Activated naive CD4-positive, alpha-beta T cell treated with anti-CD3 and anti-CD28 coated beads, Interleukin-2, amount 50 U/mL, for 24 hours (primary cell): ENCODE data around the gene COA4.
"Not testable (repeated sequence)": the region's sequence is repeated elsewhere in the genome, so short reads cannot be mapped to it uniquely, and the experiment has no call there.

Experiments used
- H3K27ac Mint-ChIP-seq: one replicate; pipeline ENCODE4 v1.8.0; 2021; ENCODE audit warnings: mild to moderate bottlenecking, mixed read lengths
- H3K27me3 Mint-ChIP-seq: one replicate; pipeline ENCODE4 v1.8.0; 2021; ENCODE audit warnings: mixed read lengths
- H3K36me3 Mint-ChIP-seq: one replicate; pipeline ENCODE4 v1.8.0; 2021; ENCODE audit warnings: mixed read lengths
- H3K4me1 Mint-ChIP-seq: one replicate; pipeline ENCODE4 v1.8.0; 2021; ENCODE audit warnings: mixed read lengths
- H3K4me3 Mint-ChIP-seq: one replicate; pipeline ENCODE4 v1.8.0; 2021; ENCODE audit warnings: mild to moderate bottlenecking, mixed read lengths
- H3K9me3 Mint-ChIP-seq: one replicate; pipeline ENCODE4 v1.8.0; 2021; ENCODE audit warnings: mixed read lengths

The COA4 gene

GRCh38 chr11:73876424-73877310, at the start of gene COA4, which contains the start of gene PAAF1:
COA4 (minus strand) TSS chr11:73876846; CDS start chr11:73873378, 3,468 bp downstream.
PAAF1 (plus strand) TSS chr11:73876999; CDS start chr11:73877022, 23 bp downstream.
- Mint-ChIP-seq H3K9me3 (no peaks in the 10 kb centered on the region), H3K27me3 (no peaks in the 10 kb centered on the region), H3K4me1 (peaks cover 38% of the 10 kb centered on the region), H3K4me3 (peak within 1 kb of the TSS; percentile 99), H3K36me3 (peaks cover 14% of the 10 kb centered on the region), H3K27ac (peak within 1 kb of the TSS; percentile 99)

DNA sequence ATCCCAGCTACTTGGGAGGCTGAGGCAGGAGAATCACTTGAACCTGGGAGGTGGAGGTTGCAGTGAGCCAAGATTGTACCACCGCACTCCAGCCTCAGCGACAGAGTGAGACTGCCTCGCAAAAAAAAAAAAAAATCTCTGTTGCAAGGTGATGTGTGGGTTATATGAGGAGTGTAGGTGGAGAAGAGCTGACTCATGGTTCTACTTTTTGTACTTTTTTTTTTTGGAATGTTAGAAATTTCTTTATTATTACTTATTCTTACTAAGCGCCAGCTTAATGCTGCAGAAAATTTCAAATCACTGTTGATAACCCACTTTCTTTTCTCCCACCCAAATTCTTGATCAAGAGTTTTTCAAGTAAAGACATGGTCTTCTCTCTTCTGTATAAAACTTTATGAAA, 44.5 kb upstream of the COA4 start:
- H3K9me3 Mint-ChIP-seq: no peaks in the 10 kb centered on the region
- no peaks in the 10 kb centered on the region for H3K27me3 Mint-ChIP-seq

GRCh38 chr11:73916435-73916834, 39.8 kb upstream of the COA4 start:
- H3K36me3 Mint-ChIP-seq: peaks cover 20% of the 10 kb centered on the region

More for the DNA sequence above, 44.5 kb upstream of the COA4 start:
- H3K4me3 Mint-ChIP-seq: no peak overlapping the region
- H3K27ac Mint-ChIP-seq: no peak overlapping the region
- peaks cover 14% of the 10 kb centered on the region for H3K36me3 Mint-ChIP-seq
- H3K4me1 Mint-ChIP-seq: peaks cover 6% of the 10 kb centered on the region

GRCh38 chr11:73914284-73914683, 37.6 kb upstream of the COA4 start:
- Mint-ChIP-seq H3K36me3 (peaks cover 20% of the 10 kb centered on the region), H3K9me3 (no peaks in the 10 kb centered on the region), H3K27ac (no peak overlapping the region), H3K27me3 (no peaks in the 10 kb centered on the region), H3K4me3 (no peak overlapping the region), H3K4me1 (peaks cover 9% of the 10 kb centered on the region)

More at GRCh38 chr11:73916435-73916834, 39.8 kb upstream of the COA4 start:
- H3K27ac Mint-ChIP-seq: no peak overlapping the region
- H3K27me3 Mint-ChIP-seq: no peaks in the 10 kb centered on the region
- no peaks in the 10 kb centered on the region for H3K9me3 Mint-ChIP-seq
- H3K4me3 Mint-ChIP-seq: no peak overlapping the region
- peaks cover 9% of the 10 kb centered on the region for H3K4me1 Mint-ChIP-seq

DNA sequence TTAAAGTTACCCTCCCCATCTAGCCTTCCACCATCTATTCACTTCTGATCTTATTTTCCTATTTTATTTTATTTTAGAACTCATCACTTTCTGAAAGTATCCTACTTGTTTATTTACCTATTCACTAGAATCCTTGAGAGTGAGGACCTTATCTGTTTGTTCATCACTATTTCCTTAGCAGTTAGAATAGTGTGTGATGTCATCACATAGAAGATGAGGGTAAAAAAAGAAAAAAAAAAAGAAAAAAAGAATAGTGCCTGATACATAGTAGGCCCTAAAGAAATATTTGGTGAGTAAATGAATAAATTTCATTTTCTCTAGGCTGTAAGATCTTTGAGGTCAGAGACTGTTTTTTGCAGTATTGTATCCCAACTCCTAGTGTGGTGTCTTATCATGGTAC, 36.8 kb upstream of the COA4 start:
- H3K4me3 Mint-ChIP-seq: no peak overlapping the region
- H3K9me3 Mint-ChIP-seq: no peaks in the 10 kb centered on the region
- H3K36me3 Mint-ChIP-seq: peaks cover 18% of the 10 kb centered on the region
- H3K4me1 Mint-ChIP-seq: peaks cover 9% of the 10 kb centered on the region
- H3K27ac Mint-ChIP-seq: no peak overlapping the region
- H3K27me3 Mint-ChIP-seq: no peaks in the 10 kb centered on the region

DNA sequence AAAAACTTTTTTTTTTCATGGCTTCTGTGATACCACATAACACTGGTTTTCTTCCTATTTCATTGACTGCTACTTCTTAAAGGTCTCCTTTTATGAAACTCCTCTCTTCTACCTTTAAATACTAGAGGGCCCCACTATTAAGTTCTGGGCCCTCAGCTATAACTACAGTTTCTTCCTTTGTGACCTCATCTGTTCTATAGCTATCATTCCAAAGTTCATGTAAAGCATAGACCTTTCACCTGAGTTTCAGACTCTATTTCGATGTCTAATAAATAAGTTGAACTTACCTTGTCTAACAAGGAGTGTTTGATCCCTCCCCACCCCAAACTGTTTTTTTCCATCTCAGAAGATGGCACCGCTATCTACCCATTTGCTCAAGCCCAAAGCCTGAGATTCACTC, 35.4 kb upstream of the COA4 start:
- H3K4me3 Mint-ChIP-seq: no peak overlapping the region
- no peak overlapping the region for H3K27ac Mint-ChIP-seq
- peaks cover 21% of the 10 kb centered on the region for H3K36me3 Mint-ChIP-seq
- H3K9me3 Mint-ChIP-seq: no peaks in the 10 kb centered on the region
- H3K4me1 Mint-ChIP-seq: peaks cover 9% of the 10 kb centered on the region
- no peaks in the 10 kb centered on the region for H3K27me3 Mint-ChIP-seq

- H3K36me3 Mint-ChIP-seq: peaks cover 14% of the 10 kb centered on the region
- H3K27ac Mint-ChIP-seq: no peak overlapping the region
- no peaks in the 10 kb centered on the region for H3K4me1 Mint-ChIP-seq
- H3K4me3 Mint-ChIP-seq: no peak overlapping the region
- no peaks in the 10 kb centered on the region for H3K27me3 Mint-ChIP-seq
- no peaks in the 10 kb centered on the region for H3K9me3 Mint-ChIP-seq
Observed at GRCh38 chr11:73907191-73907590, 30.5 kb upstream of the COA4 start.

- Mint-ChIP-seq H3K27me3 (no peaks in the 10 kb centered on the region), H3K9me3 (no peaks in the 10 kb centered on the region), H3K27ac (no peak overlapping the region), H3K36me3 (peaks cover 11% of the 10 kb centered on the region), H3K4me1 (no peaks in the 10 kb centered on the region), H3K4me3 (no peak overlapping the region)
Observed at GRCh38 chr11:73902303-73902702, 25.7 kb upstream of the COA4 start.

DNA sequence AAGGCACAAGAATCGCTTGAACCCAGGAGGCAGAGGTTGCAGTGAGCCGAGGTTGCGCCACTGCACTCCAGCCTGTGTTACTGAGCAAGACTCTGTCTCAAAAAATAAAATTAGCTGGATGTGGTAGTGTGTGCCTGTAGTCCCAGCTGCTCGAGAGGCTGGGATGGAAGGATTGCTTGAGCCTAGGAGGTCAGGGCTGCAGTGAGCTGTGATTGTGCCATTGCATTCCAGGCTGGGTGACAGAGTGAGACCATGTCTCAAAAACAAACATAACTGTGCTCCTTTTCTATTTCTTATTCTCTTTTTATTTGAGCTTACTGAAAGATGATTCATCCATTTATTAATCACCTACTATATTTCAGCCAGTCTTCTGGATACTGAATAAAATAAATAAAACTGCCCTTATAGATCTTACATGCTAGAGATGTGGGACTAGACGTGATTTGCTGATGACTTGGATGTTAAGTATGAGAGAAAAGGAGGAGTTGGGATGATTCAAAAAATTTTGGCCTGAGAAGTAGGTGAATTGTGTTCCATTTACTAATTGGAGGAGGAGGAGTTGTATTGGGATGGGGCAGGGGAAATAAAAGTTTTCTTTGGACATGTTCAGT, 18.2 kb upstream of the COA4 start:
- Mint-ChIP-seq H3K27ac (no peak overlapping the region), H3K36me3 (peaks cover 7% of the 10 kb centered on the region), H3K9me3 (no peaks in the 10 kb centered on the region), H3K4me1 (no peaks in the 10 kb centered on the region), H3K27me3 (no peaks in the 10 kb centered on the region), H3K4me3 (no peak overlapping the region)

DNA sequence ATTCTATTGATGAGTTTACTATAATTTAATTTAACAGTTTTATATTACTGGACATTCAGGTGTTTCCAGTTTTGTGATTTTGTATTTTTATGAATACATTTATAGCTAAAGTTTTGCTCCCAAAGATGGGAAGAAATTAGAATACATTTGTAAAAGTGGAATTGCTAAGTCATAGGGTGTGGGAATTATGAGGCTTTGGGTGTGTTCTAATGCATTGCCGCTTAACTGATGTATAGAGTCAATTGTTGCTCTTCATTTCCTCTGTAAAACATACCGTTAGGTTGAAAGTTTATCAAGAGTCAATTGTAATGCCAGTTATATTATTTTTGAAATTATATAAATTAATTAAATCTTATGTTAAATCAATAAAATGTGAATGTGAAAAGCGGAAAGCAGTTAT, 16.4 kb upstream of the COA4 start:
- peaks cover 3% of the 10 kb centered on the region for H3K4me1 Mint-ChIP-seq
- H3K27ac Mint-ChIP-seq: no peak overlapping the region
- no peak overlapping the region for H3K4me3 Mint-ChIP-seq
- H3K9me3 Mint-ChIP-seq: no peaks in the 10 kb centered on the region
- H3K27me3 Mint-ChIP-seq: no peaks in the 10 kb centered on the region
- peaks cover 14% of the 10 kb centered on the region for H3K36me3 Mint-ChIP-seq

DNA sequence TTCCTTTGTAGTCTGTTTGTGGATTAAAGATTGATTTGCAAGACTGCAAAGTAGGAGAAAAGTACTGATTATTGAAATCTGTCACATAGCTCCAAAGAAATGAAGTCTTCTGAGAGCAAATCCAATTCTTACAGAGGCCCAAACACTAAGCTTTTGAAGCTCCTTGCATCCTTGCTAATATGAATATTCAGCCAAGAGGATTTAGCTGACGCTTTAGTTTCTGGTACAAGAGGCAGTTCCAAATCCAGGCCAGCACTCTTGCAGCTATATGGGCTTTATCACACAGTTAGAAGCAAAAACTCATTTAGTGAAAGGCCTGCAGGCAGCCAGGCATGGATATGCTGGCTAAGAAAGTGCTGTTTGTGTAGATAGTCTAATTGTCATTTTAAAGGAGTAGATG, 12.9 kb upstream of the COA4 start:
- H3K9me3 Mint-ChIP-seq: no peaks in the 10 kb centered on the region
- peaks cover 16% of the 10 kb centered on the region for H3K36me3 Mint-ChIP-seq
- H3K27ac Mint-ChIP-seq: no peak overlapping the region
- H3K27me3 Mint-ChIP-seq: no peaks in the 10 kb centered on the region
- H3K4me1 Mint-ChIP-seq: peaks cover 7% of the 10 kb centered on the region
- no peak overlapping the region for H3K4me3 Mint-ChIP-seq

DNA sequence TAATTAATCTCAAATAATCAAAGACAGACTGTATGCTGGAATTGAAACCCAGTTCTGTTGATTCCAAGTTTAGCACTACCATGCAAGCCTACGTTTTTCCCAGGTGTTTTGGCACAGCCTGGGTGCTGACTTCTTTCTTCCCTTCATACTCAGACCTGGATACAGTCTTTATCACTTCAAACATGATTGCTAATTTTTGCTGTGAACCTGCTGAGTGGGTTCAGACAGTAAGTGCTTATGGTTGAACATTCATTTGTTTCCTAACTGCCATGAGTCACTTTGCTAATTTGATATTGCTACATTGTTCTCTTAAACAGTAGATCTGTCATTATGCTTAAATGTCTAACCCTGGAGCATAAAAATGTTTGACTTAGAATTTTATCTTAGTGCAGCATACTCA, 12.4 kb upstream of the COA4 start:
- H3K4me3 Mint-ChIP-seq: no peak overlapping the region

GRCh38 chr11:73888244-73888643, 11.6 kb upstream of the COA4 start:
- H3K27ac Mint-ChIP-seq: no peak overlapping the region
- H3K4me1 Mint-ChIP-seq: peaks cover 7% of the 10 kb centered on the region
- H3K4me3 Mint-ChIP-seq: no peak overlapping the region
- no peaks in the 10 kb centered on the region for H3K27me3 Mint-ChIP-seq
- H3K9me3 Mint-ChIP-seq: no peaks in the 10 kb centered on the region
- peaks cover 20% of the 10 kb centered on the region for H3K36me3 Mint-ChIP-seq

More for the DNA sequence above, 12.4 kb upstream of the COA4 start:
- Mint-ChIP-seq H3K9me3 (no peaks in the 10 kb centered on the region), H3K4me1 (peaks cover 7% of the 10 kb centered on the region), H3K36me3 (peaks cover 16% of the 10 kb centered on the region), H3K27ac (no peak overlapping the region), H3K27me3 (no peaks in the 10 kb centered on the region)

GRCh38 chr11:73883856-73884255, 7.2 kb upstream of the COA4 start:
- H3K27ac Mint-ChIP-seq: no peak overlapping the region
- H3K9me3 Mint-ChIP-seq: no peaks in the 10 kb centered on the region
- peaks cover 8% of the 10 kb centered on the region for H3K4me1 Mint-ChIP-seq
- H3K27me3 Mint-ChIP-seq: no peaks in the 10 kb centered on the region
- peaks cover 11% of the 10 kb centered on the region for H3K36me3 Mint-ChIP-seq
- no peak overlapping the region for H3K4me3 Mint-ChIP-seq

DNA sequence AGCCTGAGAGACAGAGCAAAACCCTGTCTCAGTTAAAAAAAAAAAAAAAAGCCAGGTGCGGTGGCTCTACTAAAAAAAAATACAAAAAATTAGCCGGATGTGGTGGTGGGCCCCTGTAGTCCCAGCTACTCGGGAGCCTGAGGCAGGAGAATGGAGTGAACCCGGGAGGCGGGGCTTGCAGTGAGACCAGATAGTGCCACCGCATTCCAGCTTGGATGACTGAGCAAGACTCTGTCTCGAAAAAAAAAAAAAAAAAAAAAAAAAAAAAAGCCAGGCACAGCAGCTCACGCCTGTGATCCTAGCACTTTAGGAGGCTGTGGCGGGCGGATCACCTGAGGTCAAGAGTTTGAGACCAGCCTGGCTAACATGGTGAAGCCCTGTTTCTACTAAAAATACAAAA, 3.8 kb upstream of the COA4 start:
- not testable (repeated sequence) for H3K27ac Mint-ChIP-seq, H3K9me3 Mint-ChIP-seq, H3K4me3 Mint-ChIP-seq, H3K36me3 Mint-ChIP-seq, H3K27me3 Mint-ChIP-seq
- peaks cover 25% of the 10 kb centered on the region for H3K4me1 Mint-ChIP-seq

DNA sequence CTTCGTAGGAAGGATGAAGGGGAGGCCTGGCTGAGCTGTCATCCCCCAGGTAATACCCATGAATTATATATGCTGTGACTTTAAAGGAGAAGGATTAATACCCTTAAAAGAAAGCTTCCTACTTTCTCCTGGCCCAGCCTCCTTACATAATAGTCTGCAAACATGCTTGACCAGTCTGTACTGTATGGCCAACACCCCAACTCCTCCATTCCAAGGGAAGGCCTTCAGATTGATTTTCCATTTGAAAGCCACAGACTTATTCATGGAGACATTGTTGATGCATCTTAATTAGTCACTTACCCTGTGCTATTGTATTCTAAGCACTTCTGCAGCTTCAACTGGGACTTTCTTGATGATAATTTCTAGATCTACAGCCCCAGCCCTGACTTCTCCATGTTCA, 2.1 kb upstream of the COA4 start:
- H3K4me3 Mint-ChIP-seq: peak overlapping the region; percentile 33
- H3K9me3 Mint-ChIP-seq: no peaks in the 10 kb centered on the region
- no peak overlapping the region for H3K27ac Mint-ChIP-seq
- H3K36me3 Mint-ChIP-seq: peaks cover 10% of the 10 kb centered on the region
- peaks cover 38% of the 10 kb centered on the region for H3K4me1 Mint-ChIP-seq
- no peaks in the 10 kb centered on the region for H3K27me3 Mint-ChIP-seq
